Lower leg skin (tissue), 4 donors: ENCODE data around the gene GALNT7. TPM values are rescaled to one million over a fixed set of nuclear protein-coding genes. Genes with fewer than 3 reads are reported as not detected.
"Not testable (repeated sequence)": the region's sequence is repeated elsewhere in the genome, so short reads cannot be mapped to it uniquely, and the experiment has no call there.

Source experiments
- DNase-seq, 2 donors: peaks; one replicate each; pipeline ENCODE4 v3.0.0-alpha.2; 2019; ENCODE audit warnings: low spot score in 2 of 2
- H3K4me3 ChIP-seq: fragments of 200-600 bp; sonication (generic); 2 replicates; pipeline ENCODE4 v1.5.1; 2017; ENCODE audit warnings: mild to moderate bottlenecking, low read depth; ENCODE audit not compliant: poor library complexity, severe bottlenecking
- POLR2A ChIP-seq, 2 donors: fragments of 450-650 bp; IDR thresholded peaks; one replicate each; pipeline ENCODE4 v1.6.1; 2016 to 2017; ENCODE audit warnings: antibody characterized with exemption in 2 of 2, mild to moderate bottlenecking in 1 of 2, moderate library complexity in 1 of 2
- WGBS, 2 donors: methylation state at CpG; one replicate each; pipeline ENCODE4 v1.1.5; 2018; 5-methylcytosine and 5-hydroxymethylcytosine counted together
- intact Hi-C: fragments of 100-400 bp; cut with DNase I; formaldehyde crosslinking; loops from one replicate; pipeline ENCODE4 v1.15.0; 2023; ENCODE audit warnings: low total_unique reads
- total RNA-seq, 4 donors: library from RNA; depleted of rRNA; stranded (reverse); fragments of >200 nt; gene quantifications; one replicate each; pipeline ENCODE4 v1.1.0, GENCODE V29; 2016
- TF ChIP-seq, protein P1 (sequence below), 3 donors: fragments of 450-650 bp; IDR thresholded peaks; one replicate each; pipeline ENCODE4 v1.5.1; 2016; ENCODE audit warnings: antibody characterized with exemption in 3 of 3, mild to moderate bottlenecking in 3 of 3, moderate library complexity in 2 of 3

Gene GALNT7
- total RNA-seq, 4 donors from 2014 or later: 2.3 to 14.0 (median 12.5) TPM

DNA sequence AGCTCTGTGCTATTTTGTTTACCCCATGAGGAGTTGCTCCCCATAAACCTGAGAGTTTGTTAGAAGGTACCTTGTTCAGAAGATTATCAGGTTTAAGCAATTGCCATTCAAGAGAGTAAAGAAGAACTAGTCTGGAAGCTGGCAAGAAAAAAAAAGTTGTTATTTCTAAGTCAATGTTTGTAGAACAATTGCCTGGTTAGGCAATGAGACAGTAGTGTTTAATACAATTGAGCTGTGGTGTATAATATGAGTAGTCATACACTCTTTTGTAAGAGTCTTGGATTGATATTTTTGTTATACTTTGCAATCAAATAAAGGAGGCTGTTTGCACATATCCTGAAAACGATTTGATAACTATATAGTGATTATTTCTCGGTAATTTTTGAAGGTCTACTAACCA is 44.7 kb downstream of the GALNT7 start:
- TF ChIP-seq, protein P1, sequence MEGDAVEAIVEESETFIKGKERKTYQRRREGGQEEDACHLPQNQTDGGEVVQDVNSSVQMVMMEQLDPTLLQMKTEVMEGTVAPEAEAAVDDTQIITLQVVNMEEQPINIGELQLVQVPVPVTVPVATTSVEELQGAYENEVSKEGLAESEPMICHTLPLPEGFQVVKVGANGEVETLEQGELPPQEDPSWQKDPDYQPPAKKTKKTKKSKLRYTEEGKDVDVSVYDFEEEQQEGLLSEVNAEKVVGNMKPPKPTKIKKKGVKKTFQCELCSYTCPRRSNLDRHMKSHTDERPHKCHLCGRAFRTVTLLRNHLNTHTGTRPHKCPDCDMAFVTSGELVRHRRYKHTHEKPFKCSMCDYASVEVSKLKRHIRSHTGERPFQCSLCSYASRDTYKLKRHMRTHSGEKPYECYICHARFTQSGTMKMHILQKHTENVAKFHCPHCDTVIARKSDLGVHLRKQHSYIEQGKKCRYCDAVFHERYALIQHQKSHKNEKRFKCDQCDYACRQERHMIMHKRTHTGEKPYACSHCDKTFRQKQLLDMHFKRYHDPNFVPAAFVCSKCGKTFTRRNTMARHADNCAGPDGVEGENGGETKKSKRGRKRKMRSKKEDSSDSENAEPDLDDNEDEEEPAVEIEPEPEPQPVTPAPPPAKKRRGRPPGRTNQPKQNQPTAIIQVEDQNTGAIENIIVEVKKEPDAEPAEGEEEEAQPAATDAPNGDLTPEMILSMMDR (IDR thresholded peaks at IDR 0.05): no peak
- TF ChIP-seq POLR2A (IDR thresholded peaks at IDR 0.05): no peak
- DNase-seq: no peak
- 87 to 90% methylated on average over 2 of the region's 2 CpGs for WGBS, 2 donors
- no peak overlapping the region for H3K4me3 ChIP-seq
- intact Hi-C loops: no loop called here

DNA sequence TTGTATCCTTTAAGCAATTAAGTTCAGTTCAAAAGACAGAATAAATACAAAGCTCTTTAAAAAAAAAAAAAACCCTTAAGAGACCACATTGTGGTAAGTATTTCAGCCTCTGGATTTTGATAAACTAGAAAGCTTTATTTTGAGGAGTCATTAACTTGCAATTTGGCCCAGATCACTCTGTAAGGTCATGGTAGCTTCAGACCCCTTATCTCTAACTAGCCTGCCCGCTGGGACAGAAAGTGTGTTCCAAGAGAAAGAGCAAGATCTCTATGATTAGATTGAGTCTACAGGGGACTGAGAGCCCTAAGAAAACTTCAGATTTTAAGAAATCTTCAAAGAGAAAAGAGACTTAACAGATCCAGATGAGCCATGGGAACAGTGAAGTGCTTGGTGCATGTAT is 45.6 kb downstream of the GALNT7 start:
- no peak for DNase-seq
- TF ChIP-seq POLR2A (IDR thresholded peaks at IDR 0.05): no peak
- TF ChIP-seq, protein P1 (IDR thresholded peaks at IDR 0.05): no peak
- intact Hi-C loops: no loop called here
- H3K4me3 ChIP-seq: no peak overlapping the region
- WGBS, 2 donors: 60 to 61% methylated on average over 1 of the region's 1 CpG

DNA sequence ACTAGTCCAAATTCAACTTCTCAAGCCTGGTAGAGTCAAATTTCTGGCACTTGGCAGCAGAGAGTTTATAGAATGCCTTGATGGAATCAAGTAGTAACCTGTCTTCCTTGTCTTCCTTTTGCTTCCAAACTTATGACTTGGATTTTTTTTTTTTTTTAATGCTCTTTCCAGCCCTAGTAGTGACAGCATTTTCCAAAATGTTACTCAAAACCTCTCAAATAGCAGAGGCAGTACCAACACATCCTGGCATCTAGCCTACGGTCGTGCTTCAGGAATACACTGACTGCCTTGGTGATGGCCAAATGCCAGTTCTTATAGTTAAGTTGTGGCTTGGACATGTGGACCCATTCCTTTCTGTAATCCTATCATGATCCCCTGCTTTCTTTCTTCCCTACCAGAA is 46.0 kb downstream of the GALNT7 start:
- intact Hi-C loops: no loop called here
- WGBS, 2 donors: 31 to 39% methylated on average over 2 of the region's 2 CpGs

DNA sequence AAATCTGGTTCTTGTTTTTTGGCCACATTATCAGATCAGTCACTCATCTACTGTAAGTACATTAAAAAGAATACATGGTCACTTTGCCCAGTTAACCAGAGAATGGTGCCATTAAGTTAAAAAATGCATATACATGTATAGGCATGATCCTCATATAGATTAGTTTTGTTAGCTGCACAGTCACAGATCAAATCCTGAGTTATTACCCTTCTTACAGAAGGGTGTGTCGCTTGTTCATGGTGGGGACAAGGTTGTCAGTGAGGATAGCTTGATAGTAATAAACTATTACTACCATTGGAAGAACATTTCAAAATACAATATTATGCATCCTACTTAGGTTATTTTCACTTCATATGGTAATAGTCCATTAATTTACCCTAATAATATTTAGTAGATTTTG is 48.5 kb downstream of the GALNT7 start:
- TF ChIP-seq, protein P1 (IDR thresholded peaks at IDR 0.05): no peak
- no peak for TF ChIP-seq POLR2A (IDR thresholded peaks at IDR 0.05)
- 93% methylated on average over 1 of the region's 1 CpG for WGBS, 2 donors
- intact Hi-C loops: no loop called here
- no peak overlapping the region for H3K4me3 ChIP-seq
- no peak for DNase-seq

More for the DNA sequence above, 46.0 kb downstream of the GALNT7 start:
- DNase-seq: no peak
- no peak for TF ChIP-seq POLR2A (IDR thresholded peaks at IDR 0.05)
- TF ChIP-seq, protein P1 (IDR thresholded peaks at IDR 0.05): no peak
- no peak overlapping the region for H3K4me3 ChIP-seq

DNA sequence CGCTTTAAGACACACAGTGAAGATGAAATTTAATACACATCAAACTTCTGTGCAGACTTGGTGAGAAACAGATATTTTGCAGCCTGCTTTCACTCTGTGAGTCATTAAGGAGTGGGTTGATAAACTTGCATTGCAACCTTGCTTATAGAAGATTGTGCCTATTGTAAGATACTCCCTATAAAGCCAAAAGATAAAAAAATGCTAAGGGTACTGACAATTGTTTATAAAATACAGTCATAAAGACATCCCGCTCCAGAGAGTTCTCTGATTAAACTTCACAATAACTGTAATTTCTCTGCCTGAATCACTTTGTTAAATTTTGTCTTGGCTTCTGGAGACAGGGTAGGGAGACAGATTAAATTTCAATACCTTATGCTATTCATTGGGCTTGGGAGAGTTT is 49.1 kb downstream of the GALNT7 start:
- DNase-seq: no peak
- H3K4me3 ChIP-seq: no peak overlapping the region
- TF ChIP-seq, protein P1 (IDR thresholded peaks at IDR 0.05): no peak
- no peak for TF ChIP-seq POLR2A (IDR thresholded peaks at IDR 0.05)
- 76 to 80% methylated on average over 2 of the region's 2 CpGs for WGBS, 2 donors
- intact Hi-C loops: no loop called here

DNA sequence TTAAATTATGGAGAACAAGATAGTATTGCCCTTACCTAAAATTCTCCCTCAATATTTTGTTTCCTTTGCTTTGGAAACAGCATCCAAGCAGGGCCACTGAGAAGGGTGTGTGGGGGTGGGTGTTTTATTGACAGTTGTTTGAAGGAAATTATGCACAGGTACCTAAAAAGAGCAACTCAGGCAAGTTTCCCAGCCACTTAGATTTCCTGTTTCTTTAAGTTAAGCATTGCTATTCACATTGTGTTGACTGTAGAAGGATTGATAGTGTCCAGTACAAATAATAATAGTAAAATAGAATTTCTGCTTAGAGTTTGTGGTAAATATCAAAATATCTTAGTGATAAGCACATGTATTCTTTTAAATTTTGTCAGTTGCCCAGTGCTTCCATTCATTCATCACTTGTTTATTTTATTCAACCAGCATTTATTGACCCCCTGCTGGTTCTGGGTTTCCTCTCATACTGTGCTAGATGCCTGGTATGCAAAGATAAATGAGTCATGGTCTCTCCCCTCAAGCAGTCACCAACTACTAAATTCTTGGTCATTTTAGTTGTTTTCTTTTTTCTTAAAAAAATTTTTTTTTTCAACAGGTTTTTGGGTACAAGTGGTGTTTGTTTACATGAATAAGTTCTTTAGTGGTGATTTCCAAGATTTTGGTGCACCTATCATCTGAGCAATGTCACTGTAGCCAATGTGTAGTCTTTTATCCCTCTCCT is 50.0 kb downstream of the GALNT7 start:
- no peak for TF ChIP-seq POLR2A (IDR thresholded peaks at IDR 0.05)
- TF ChIP-seq, protein P1 (IDR thresholded peaks at IDR 0.05): no peak
- intact Hi-C loops: no loop called here
- DNase-seq: no peak
- H3K4me3 ChIP-seq: no peak overlapping the region

DNA sequence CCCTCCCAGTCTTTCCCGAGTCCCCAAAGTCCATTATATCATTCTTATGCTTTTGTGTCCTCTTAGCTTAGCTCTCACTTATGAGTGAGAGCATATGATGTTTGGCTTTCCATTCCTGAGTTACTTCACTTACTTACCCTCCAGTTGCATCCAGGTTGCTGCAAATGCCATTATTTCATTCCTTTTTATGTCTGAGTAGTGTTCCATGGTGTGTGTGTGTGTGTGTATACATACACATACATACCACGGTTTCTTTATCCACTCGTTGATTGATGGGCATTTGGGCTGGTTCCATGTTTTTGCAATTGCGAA is 50.5 kb downstream of the GALNT7 start:
- 86 to 87% methylated on average over 4 of the region's 4 CpGs for WGBS, 2 donors
- intact Hi-C loops, H3K4me3 ChIP-seq, DNase-seq: not testable (repeated sequence)
